Prostate gland (tissue), 2 donors: ENCODE measurements around the gene HSD17B14.

Source experiments
- CTCF ChIP-seq, 4 experiments: fragments of 200-600 bp in 2 of 4; fragments of 450-650 bp in 2 of 4; sonication (generic) in 2 of 4; IDR thresholded peaks; 1 replicate in 3 of 4; 2 replicates in 1 of 4; pipeline ENCODE4 v1.5.1; 2016 to 2019; ENCODE audit warnings: antibody characterized with exemption in 4 of 4, mild to moderate bottlenecking in 2 of 4, moderate library complexity in 2 of 4
- POLR2A ChIP-seq: fragments of 450-650 bp; IDR thresholded peaks from one replicate; pipeline ENCODE4 v1.6.1; 2016; ENCODE audit warnings: antibody characterized with exemption, mild to moderate bottlenecking

- TF ChIP-seq CTCF (IDR thresholded peaks at IDR 0.05): no peak
- TF ChIP-seq POLR2A: no peak
These were observed 5.3 kb upstream of the HSD17B14 start for GRCh38 chr19:48841571-48841970.
